HEK293 (cell line): Measurements from ENCODE around the gene NCKAP5.

ENCODE experiments used
- CTCF ChIP-seq: fragments of 450-650 bp; formaldehyde crosslinking; IDR thresholded peaks from 2 replicates; pipeline ENCODE4 v1.5.1; 2016; ENCODE audit warnings: missing biosample characterization, missing genetic modification characterization
- KLF16 ChIP-seq: fragments of 450-650 bp; formaldehyde crosslinking; IDR thresholded peaks from 2 replicates; pipeline ENCODE4 v1.5.1; 2017; ENCODE audit warnings: missing biosample characterization, missing genetic modification characterization
- PRDM4 ChIP-seq: fragments of 450-650 bp; formaldehyde crosslinking; IDR thresholded peaks from 2 replicates; pipeline ENCODE4 v1.5.1; 2017; ENCODE audit warnings: missing biosample characterization, missing genetic modification characterization
- ZEB2 ChIP-seq: fragments of 450-650 bp; formaldehyde crosslinking; IDR thresholded peaks from 2 replicates; pipeline ENCODE4 v1.5.1; 2016; ENCODE audit warnings: missing biosample characterization, missing genetic modification characterization
- ZFP37 ChIP-seq: fragments of 450-650 bp; formaldehyde crosslinking; IDR thresholded peaks from 2 replicates; pipeline ENCODE4 v1.5.1; 2016; ENCODE audit warnings: missing biosample characterization, missing genetic modification characterization
- ZNF362 ChIP-seq: fragments of 450-650 bp; formaldehyde crosslinking; IDR thresholded peaks from 2 replicates; pipeline ENCODE4 v1.5.1; 2016; ENCODE audit warnings: missing biosample characterization, missing genetic modification characterization
- ZNF658 ChIP-seq: fragments of 450-650 bp; formaldehyde crosslinking; IDR thresholded peaks from 2 replicates; pipeline ENCODE4; 2016; ENCODE audit warnings: missing biosample characterization, missing genetic modification characterization
- ZNF704 ChIP-seq: fragments of 450-650 bp; formaldehyde crosslinking; IDR thresholded peaks from 2 replicates; pipeline ENCODE4 v1.5.1; 2016; ENCODE audit warnings: missing biosample characterization, missing genetic modification characterization

- TF ChIP-seq CTCF (tag by site-specific recombination): no peak
- no peak for TF ChIP-seq ZNF658 (tag by site-specific recombination)
- no peak for TF ChIP-seq ZNF362 (tag by site-specific recombination)
- TF ChIP-seq ZFP37: no peak
- TF ChIP-seq ZNF704 (tag by site-specific recombination): no peak
- no peak for TF ChIP-seq ZEB2
- no peak for TF ChIP-seq KLF16 (tag by site-specific recombination)
- no peak for TF ChIP-seq PRDM4 (tag by site-specific recombination)
Measured at GRCh38 chr2:133517876-133518275, 50.4 kb downstream of the NCKAP5 start.
